HG02885 (cell line): ENCODE measurements around the gene CAPN5.
A peak's percentile ranks its signal among the peaks of the same experiment; 100 is the strongest.

Source experiments
- ATAC-seq: cut with Tn5 transposase; IDR thresholded peaks from one replicate; pipeline ENCODE4 v1.9.1; 2021; ENCODE audit warnings: mild to moderate bottlenecking; ENCODE audit not compliant: unreplicated experiment, poor library complexity

CAPN5 gene

GRCh38 chr11:77081381-77081851, 14.6 kb downstream of the CAPN5 start:
- ATAC-seq, result no peak

- ATAC-seq, result no peak
These were observed 15.4 kb downstream of the CAPN5 start for GRCh38 chr11:77081976-77082836.

- ATAC-seq, result no peak
These were observed 16.2 kb downstream of the CAPN5 start for GRCh38 chr11:77082838-77083565.

GRCh38 chr11:77083566-77084245, 16.9 kb downstream of the CAPN5 start:
- no peak for ATAC-seq

- no peak for ATAC-seq
These were observed 17.9 kb downstream of the CAPN5 start for GRCh38 chr11:77084581-77085191.

GRCh38 chr11:77085652-77086051, 18.9 kb downstream of the CAPN5 start:
- no peak for ATAC-seq

GRCh38 chr11:77086521-77087472, 20.0 kb downstream of the CAPN5 start:
- no peak for ATAC-seq

- no peak for ATAC-seq
These were observed 21.0 kb downstream of the CAPN5 start for GRCh38 chr11:77087723-77088225.

- no peak for ATAC-seq
These were observed 21.6 kb downstream of the CAPN5 start for GRCh38 chr11:77088236-77089003.

GRCh38 chr11:77089004-77089545, 22.3 kb downstream of the CAPN5 start:
- ATAC-seq, result no peak

- no peak for ATAC-seq
These were observed 23.2 kb downstream of the CAPN5 start for GRCh38 chr11:77090046-77090372.

- ATAC-seq, result no peak
These were observed 23.8 kb downstream of the CAPN5 start for GRCh38 chr11:77090373-77091111.

- peak; percentile 80 for ATAC-seq
These were observed 24.6 kb downstream of the CAPN5 start for GRCh38 chr11:77091146-77091940.

- no peak for ATAC-seq
These were observed 25.6 kb downstream of the CAPN5 start for GRCh38 chr11:77092382-77092781.

GRCh38 chr11:77093056-77093891, 26.5 kb downstream of the CAPN5 start:
- ATAC-seq, result no peak
